H1 (cell line): ENCODE measurements around the gene OR4F3. TPM values are rescaled to one million over a fixed set of nuclear protein-coding genes. Genes with fewer than 3 reads are reported as not detected.
"Not testable (repeated sequence)": the region's sequence is repeated elsewhere in the genome, so short reads cannot be mapped to it uniquely, and the experiment has no call there.

Experiments used
- CTCF ChIA-PET: fragments of 300-600 bp; sonication (Branson Sonifier 250); formaldehyde crosslinking; loops from one replicate; lab custom pipeline; 2021; ENCODE audit not compliant: partially characterized antibody; lab: Charles Lee
- POLR2A ChIA-PET: fragments of 300-600 bp; sonication (Branson Sonifier 250); formaldehyde crosslinking; loops from one replicate; lab custom pipeline; 2021; ENCODE audit warnings: inconsistent platforms; ENCODE audit not compliant: partially characterized antibody; lab: Charles Lee
- DNase-seq, 2 experiments: peaks; one replicate each; pipeline versions ENCODE4 v3.0.0 to v3.0.0-alpha.2; 2010 to 2022; ENCODE audit warnings: low spot score in 2 of 2, low read depth in 1 of 2, mixed read lengths in 1 of 2
- FAIRE-seq: peaks from 2 replicates; lab custom pipeline; 2011; peaks lifted over from hg19 to GRCh38; lab: Jason Lieb, UNC
- H2AFZ ChIP-seq: 2 replicates; pipeline ENCODE4 v1.8.1; 2012; ENCODE audit warnings: low read length, inconsistent platforms
- H2AK5ac ChIP-seq: 2 replicates; pipeline ENCODE4 v1.6.1; 2013; ENCODE audit warnings: low read depth, low read length
- H2BK120ac ChIP-seq: replicated peaks from 2 replicates; pipeline ENCODE3; 2013; ENCODE audit warnings: low read depth, low read length, inconsistent platforms
- H2BK12ac ChIP-seq: 2 replicates; pipeline ENCODE4 v1.6.1; 2013; ENCODE audit warnings: low read depth, low read length
- H2BK15ac ChIP-seq: 2 replicates; pipeline ENCODE4 v1.6.1; 2013; ENCODE audit warnings: low read length
- H2BK20ac ChIP-seq: 2 replicates; pipeline ENCODE4 v1.6.1; 2013; ENCODE audit warnings: low read length
- H2BK5ac ChIP-seq: 2 replicates; pipeline ENCODE4 v1.6.1; 2013; ENCODE audit warnings: low read depth, low read length
- H3K14ac ChIP-seq: 2 replicates; pipeline ENCODE4 v1.6.1; 2013; ENCODE audit warnings: inconsistent platforms; ENCODE audit not compliant: insufficient read length
- H3K18ac ChIP-seq: 2 replicates; pipeline ENCODE4 v1.6.1; 2013; ENCODE audit warnings: low read length; ENCODE audit errors: extremely low read depth
- H3K23ac ChIP-seq: 2 replicates; pipeline ENCODE4 v1.6.1; 2013; ENCODE audit warnings: inconsistent platforms; ENCODE audit not compliant: insufficient read length
- H3K23me2 ChIP-seq: 2 replicates; pipeline ENCODE4 v1.6.1; 2013; ENCODE audit warnings: low read depth, low read length
- H3K27ac ChIP-seq: 2 replicates; pipeline ENCODE4 v1.6.1; 2011; ENCODE audit warnings: low read depth, low read length, inconsistent platforms
- H3K27me3 ChIP-seq, 4 experiments: replicated peaks in 1 of 4; 1 replicate in 1 of 4; 2 replicates in 3 of 4; pipeline versions ENCODE4 v1.6.1 to v1.8.1; 2011 to 2013; ENCODE audit warnings: low read length in 3 of 4, mild to moderate bottlenecking in 3 of 4, inconsistent platforms in 2 of 4, mixed read lengths in 2 of 4, moderate library complexity in 1 of 4; ENCODE audit not compliant: control insufficient read depth in 3 of 4, insufficient read depth in 3 of 4; ENCODE audit errors: extremely low read depth in 1 of 4
- H3K36me3 ChIP-seq, 4 experiments: 2 replicates each; pipeline versions ENCODE4 v1.6.1 to v1.8.1; 2011 to 2013; ENCODE audit warnings: mild to moderate bottlenecking in 4 of 4, low read length in 3 of 4, moderate library complexity in 2 of 4, control low read depth in 1 of 4, inconsistent platforms in 1 of 4; ENCODE audit not compliant: insufficient read depth in 4 of 4, control insufficient read depth in 2 of 4
- H3K4ac ChIP-seq: replicated peaks from 2 replicates; pipeline ENCODE3; 2013; ENCODE audit warnings: low read length, low read depth, mixed read lengths, inconsistent platforms; ENCODE audit not compliant: insufficient read length
- H3K4me1 ChIP-seq, 4 experiments: replicated peaks in 1 of 4; 1 replicate in 1 of 4; 2 replicates in 3 of 4; pipeline versions ENCODE4 v1.6.1 to v1.8.1; 2011 to 2013; ENCODE audit warnings: low read length in 3 of 4, inconsistent platforms in 2 of 4, mixed read lengths in 1 of 4; ENCODE audit not compliant: insufficient read depth in 4 of 4, control insufficient read depth in 3 of 4
- H3K4me2 ChIP-seq, 2 experiments: 2 replicates each; pipeline versions ENCODE4 v1.6.1 to v1.8.1; 2011 to 2013; ENCODE audit warnings: low read depth in 2 of 2, low read length in 2 of 2, control low read depth in 1 of 2, inconsistent platforms in 1 of 2, mild to moderate bottlenecking in 1 of 2; ENCODE audit not compliant: insufficient read depth in 1 of 2
- H3K4me3 ChIP-seq, 4 experiments: fragments of 200-600, 300-600 bp in 1 of 4; sonication (generic), shearing (Covaris generic), sonication (Bioruptor Twin) in 1 of 4; 2 replicates each; pipeline versions ENCODE4 v1.5.1 to v1.8.1; 2011 to 2016; ENCODE audit warnings: low read length in 4 of 4, low read depth in 3 of 4, control low read depth in 2 of 4, inconsistent platforms in 2 of 4, mild to moderate bottlenecking in 2 of 4, mixed read lengths in 1 of 4, moderate library complexity in 1 of 4; ENCODE audit not compliant: insufficient read depth in 2 of 4; ENCODE audit errors: extremely low read depth in 1 of 4
- H3K56ac ChIP-seq: replicated peaks from 2 replicates; pipeline ENCODE3; 2013; ENCODE audit warnings: low read depth, mild to moderate bottlenecking, mixed read lengths, low read length, inconsistent platforms; ENCODE audit not compliant: insufficient read length
- H3K79me1 ChIP-seq: 2 replicates; pipeline ENCODE4 v1.6.1; 2013; ENCODE audit warnings: low read depth, low read length, control low read depth
- H3K79me2 ChIP-seq, 2 experiments: 2 replicates each; pipeline versions ENCODE4 v1.6.1 to v1.8.1; 2012 to 2013; ENCODE audit warnings: low read length in 2 of 2, mild to moderate bottlenecking in 2 of 2, inconsistent platforms in 1 of 2; ENCODE audit not compliant: insufficient read depth in 2 of 2, control insufficient read depth in 1 of 2
- H3K9ac ChIP-seq, 4 experiments: replicated peaks in 1 of 4; 1 replicate in 1 of 4; 2 replicates in 3 of 4; pipeline versions ENCODE4 v1.6.1 to v1.8.1; 2011 to 2013; ENCODE audit warnings: low read depth in 3 of 4, low read length in 3 of 4, control low read depth in 2 of 4, mild to moderate bottlenecking in 2 of 4, moderate library complexity in 2 of 4, inconsistent platforms in 1 of 4; ENCODE audit errors: extremely low read depth in 1 of 4
- H3K9me3 ChIP-seq, 2 experiments: 2 replicates each; pipeline versions ENCODE4 v1.6.1 to v1.8.1; 2012 to 2013; ENCODE audit warnings: mild to moderate bottlenecking in 2 of 2, moderate library complexity in 2 of 2, control low read depth in 1 of 2, inconsistent platforms in 1 of 2, low read depth in 1 of 2, low read length in 1 of 2, mixed read lengths in 1 of 2; ENCODE audit not compliant: insufficient read depth in 2 of 2
- H4K20me1 ChIP-seq, 2 experiments: replicated peaks in 1 of 2; 2 replicates each; pipeline versions ENCODE3 to v1.8.1; 2011 to 2013; ENCODE audit warnings: inconsistent platforms in 2 of 2, low read length in 2 of 2, mild to moderate bottlenecking in 1 of 2; ENCODE audit not compliant: insufficient read depth in 2 of 2, control insufficient read depth in 1 of 2
- H4K5ac ChIP-seq: 2 replicates; pipeline ENCODE4 v1.6.1; 2013; ENCODE audit warnings: low read length, low read depth, mixed read lengths, inconsistent platforms; ENCODE audit not compliant: insufficient read length
- H4K8ac ChIP-seq: 2 replicates; pipeline ENCODE4 v1.8.0; 2013; ENCODE audit warnings: mild to moderate bottlenecking, moderate library complexity, low read length, inconsistent platforms; ENCODE audit not compliant: insufficient read depth; ENCODE audit errors: extremely low read depth
- H4K91ac ChIP-seq: replicated peaks from 2 replicates; pipeline ENCODE3; 2013; ENCODE audit warnings: low read length, mixed read lengths, inconsistent platforms; ENCODE audit not compliant: insufficient read length
- long read RNA-seq, 2 experiments: library from RNA in 1 of 2; library from capped mRNA in 1 of 2; stranded (forward); transcript quantifications; one replicate each; pipeline ENCODE4 v2.0.0, GENCODE V29; 2021; ENCODE audit warnings: inconsistent platforms in 1 of 2
- polyA minus RNA-seq, 3 experiments: library from RNA; depleted of rRNA, polyadenylated mRNA; stranded (reverse); fragments of >200 nt; gene quantifications; 1 replicate in 2 of 3; 2 replicates in 1 of 3; pipeline ENCODE4 v1.2.3, GENCODE V29; 2011
- polyA plus RNA-seq, 7 experiments: library from polyadenylated mRNA; depleted of rRNA in 3 of 7; stranded (reverse) in 5 of 7; unstranded in 2 of 7; fragments of >200 nt in 5 of 7; fragments of 200-250 nt in 2 of 7; gene quantifications; 1 replicate in 5 of 7; 2 replicates in 1 of 7; 4 replicates in 1 of 7; pipeline versions ENCODE4 v1.2.1 to v1.2.3, GENCODE V29; 2011 to 2013; ENCODE audit warnings: missing spikeins in 2 of 7, mixed read lengths in 2 of 7
- total RNA-seq: library from RNA; stranded (reverse); fragmentation: NEBNext Ultra II Directional; extraction: Animal tissue kit (Norgen Biotek cat#: 25700); gene quantifications from 2 replicates; pipeline ENCODE4 v1.2.1, GENCODE V29; 2021

The OR4F3 gene
- total RNA-seq (not detected in 2 replicates), polyA plus RNA-seq (2011; rRNA removed) (not detected in 2 replicates), polyA minus RNA-seq (2011; rRNA and poly(A)+ RNA removed) (not detected in 2 replicates)
- not detected for polyA plus RNA-seq (2011; cell fraction: cytosol; rRNA removed)
- polyA plus RNA-seq (2011; cell fraction: nucleus; rRNA removed): not detected
- polyA plus RNA-seq (2012, experiment 1 of 2): not detected in 4 replicates
- not detected for polyA plus RNA-seq (2012, experiment 2 of 2)
- not detected for polyA plus RNA-seq (2013, experiment 1 of 2)
- polyA plus RNA-seq (2013, experiment 2 of 2): not detected
- polyA minus RNA-seq (2011; cell fraction: cytosol; rRNA and poly(A)+ RNA removed): not detected
- polyA minus RNA-seq (2011; cell fraction: nucleus; rRNA and poly(A)+ RNA removed): not detected
- long read RNA-seq, experiment 1: 0 reads
- long read RNA-seq, experiment 2: 0 reads

- H3K79me2 ChIP-seq, H2BK5ac ChIP-seq, H3K14ac ChIP-seq, DNase-seq, CTCF ChIA-PET, H3K79me1 ChIP-seq, H3K27ac ChIP-seq, H3K9ac ChIP-seq, H4K5ac ChIP-seq, H3K4me3 ChIP-seq, H3K23ac ChIP-seq, FAIRE-seq, H3K56ac ChIP-seq, H2BK12ac ChIP-seq, H2BK120ac ChIP-seq, H3K18ac ChIP-seq, POLR2A ChIA-PET, H3K4me2 ChIP-seq, H3K4ac ChIP-seq, H4K8ac ChIP-seq, H2AK5ac ChIP-seq, H3K4me1 ChIP-seq, H2BK15ac ChIP-seq, H4K20me1 ChIP-seq, H4K91ac ChIP-seq, H3K36me3 ChIP-seq, H2AFZ ChIP-seq, H3K23me2 ChIP-seq, H3K27me3 ChIP-seq, H3K9me3 ChIP-seq, H2BK20ac ChIP-seq: not testable (repeated sequence)
Measured at GRCh38 chr5:181366968-181367367, at the start of gene OR4F3. OR4F3 (plus strand) TSS chr5:181367268.

Other genes with a start within 250 kb of the OR4F3 start
- not detected in 2 replicates for gene OR2V1, start 236.1 kb upstream of the OR4F3 start, total RNA-seq
- not detected in 2 replicates for gene OR2V1, start 236.1 kb upstream of the OR4F3 start, polyA plus RNA-seq (2011; rRNA removed)
- gene OR2V2, start 219.7 kb upstream of the OR4F3 start, total RNA-seq: not detected in 2 replicates
- gene OR2V2, start 219.7 kb upstream of the OR4F3 start, polyA plus RNA-seq (2011; rRNA removed): not detected in 2 replicates
- gene TRIM7, start 162.1 kb upstream of the OR4F3 start, total RNA-seq: 0.44 and 0.47 TPM in 2 replicates
- gene TRIM7, start 162.1 kb upstream of the OR4F3 start, polyA plus RNA-seq (2011; rRNA removed): 0.36 and 0.57 TPM in 2 replicates
- gene TRIM41, start 144.0 kb upstream of the OR4F3 start, total RNA-seq: 21.2 and 21.6 TPM in 2 replicates
- 12.9 and 18.0 TPM in 2 replicates for gene TRIM41, start 144.0 kb upstream of the OR4F3 start, polyA plus RNA-seq (2011; rRNA removed)
- 2,564 and 2,589 TPM in 2 replicates for gene RACK1, start 123.4 kb upstream of the OR4F3 start, total RNA-seq
- gene RACK1, start 123.4 kb upstream of the OR4F3 start, polyA plus RNA-seq (2011; rRNA removed): 7,578 and 7,971 TPM in 2 replicates
- gene TRIM52, start 106.1 kb upstream of the OR4F3 start, total RNA-seq: 5.7 and 6.2 TPM in 2 replicates
- 2.3 and 4.2 TPM in 2 replicates for gene TRIM52, start 106.1 kb upstream of the OR4F3 start, polyA plus RNA-seq (2011; rRNA removed)